Caco-2 (cell line): ENCODE results near the gene KRT9. TPM values are rescaled to one million over a fixed set of nuclear protein-coding genes. Genes with fewer than 3 reads are reported as not detected.
"Not testable (repeated sequence)": the region's sequence is repeated elsewhere in the genome, so short reads cannot be mapped to it uniquely, and the experiment has no call there.

Experiments
- BruUV-seq: library from RNA; stranded (reverse); fragments of 400-500 nt; replicated peaks from 2 replicates; lab custom pipeline; 2021; lab: Mats Ljungman, UMichigan
- CTCF ChIA-PET: fragments of 300-600 bp; sonication (Branson Sonifier 250); formaldehyde crosslinking; loops from one replicate; lab custom pipeline; 2022; ENCODE audit warnings: antibody characterized with exemption; lab: Charles Lee
- POLR2A ChIA-PET: fragments of 300-600 bp; sonication (Branson Sonifier 250); formaldehyde crosslinking; loops from one replicate; lab custom pipeline; 2022; ENCODE audit warnings: antibody characterized with exemption; lab: Charles Lee
- DNase-seq, 2 experiments: peaks; one replicate each; pipeline versions ENCODE4 v3.0.0 to v3.0.0-alpha.2; 2020 to 2022
- H3K27me3 ChIP-seq: replicated peaks from 2 replicates; pipeline ENCODE4 v1.6.0; 2011; ENCODE audit warnings: low read length; ENCODE audit not compliant: control insufficient read depth, insufficient read depth
- H3K36me3 ChIP-seq: 2 replicates; pipeline ENCODE4 v1.5.1; 2011; ENCODE audit warnings: low read length; ENCODE audit not compliant: control insufficient read depth, insufficient read depth
- H3K4me1 ChIP-seq: fragments of 250-450 bp; sonication (Bioruptor Pico); 2 replicates; pipeline ENCODE4 v1.5.1; 2020; ENCODE audit warnings: mild to moderate bottlenecking
- H3K4me3 ChIP-seq: 2 replicates; pipeline ENCODE4 v1.5.1; 2011; ENCODE audit warnings: low read depth, mild to moderate bottlenecking, control low read depth, low read length
- H3K9me3 ChIP-seq: fragments of 250-450 bp; sonication (Bioruptor Pico); 2 replicates; pipeline ENCODE4 v1.5.1; 2020; ENCODE audit warnings: mild to moderate bottlenecking, moderate library complexity
- H3K27ac Mint-ChIP-seq: one replicate; pipeline ENCODE4 v1.8.0; 2022; ENCODE audit warnings: mixed read lengths; ENCODE audit not compliant: unreplicated experiment
- H3K27me3 Mint-ChIP-seq: one replicate; pipeline ENCODE4 v1.8.0; 2022; ENCODE audit warnings: mixed read lengths; ENCODE audit not compliant: insufficient read depth, unreplicated experiment
- H3K36me3 Mint-ChIP-seq: one replicate; pipeline ENCODE4 v1.8.0; 2022; ENCODE audit warnings: mild to moderate bottlenecking, mixed read lengths; ENCODE audit not compliant: insufficient read depth, unreplicated experiment
- H3K4me1 Mint-ChIP-seq: one replicate; pipeline ENCODE4 v1.8.0; 2022; ENCODE audit warnings: low read depth, mixed read lengths; ENCODE audit not compliant: unreplicated experiment
- H3K4me3 Mint-ChIP-seq: one replicate; pipeline ENCODE4 v1.8.0; 2022; ENCODE audit warnings: mild to moderate bottlenecking, moderate library complexity, mixed read lengths; ENCODE audit not compliant: unreplicated experiment
- H3K9me3 Mint-ChIP-seq: one replicate; pipeline ENCODE4 v1.8.0; 2022; ENCODE audit warnings: mixed read lengths; ENCODE audit not compliant: unreplicated experiment
- CTCF ChIP-seq, 2 experiments: fragments of 200-600 bp in 1 of 2; IDR thresholded peaks; 1 replicate in 1 of 2; 2 replicates in 1 of 2; pipeline versions ENCODE4 v1.5.1 to v1.8.0; 2011 to 2022; ENCODE audit warnings: antibody characterized with exemption in 1 of 2, control low read depth in 1 of 2, inconsistent platforms in 1 of 2, low read depth in 1 of 2, low read length in 1 of 2, mild to moderate bottlenecking in 1 of 2, moderate library complexity in 1 of 2; ENCODE audit not compliant: insufficient read depth in 1 of 2, severe bottlenecking in 1 of 2, unreplicated experiment in 1 of 2
- intact Hi-C: fragments of 100-400 bp; cut with micrococcal nuclease; formaldehyde crosslinking; loops from one replicate; pipeline ENCODE4 v1.10.0; 2022; ENCODE audit not compliant: unreplicated experiment
- total RNA-seq: library from RNA; stranded (reverse); gene quantifications from 2 replicates; pipeline ENCODE4 v1.2.3, GENCODE V29; 2022

The KRT9 gene
- total RNA-seq, 1 experiment from 2014 or later, result not detected

- TF ChIP-seq CTCF (IDR thresholded peaks at IDR 0.05; ENCODE audit: insufficient read depth in 1 of 2, low read depth in 1 of 2, low read length in 1 of 2, severe bottlenecking in 1 of 2, unreplicated experiment in 1 of 2), result no peak
- peaks cover 68% of the 10 kb centered on the region for H3K4me1 ChIP-seq
- DNase-seq, result no peak
- Mint-ChIP-seq H3K4me3 (no peak overlapping the region), H3K27me3 (no peaks in the 10 kb centered on the region), H3K4me1 (peaks cover 57% of the 10 kb centered on the region), H3K36me3 (peaks cover 9% of the 10 kb centered on the region), H3K9me3 (peaks cover 19% of the 10 kb centered on the region), H3K27ac (peak overlapping the region; percentile 96)
- no peak overlapping the region for H3K4me3 ChIP-seq
- intact Hi-C loops, result no loop called here
- BruUV-seq, result no TSS peak
- no peaks in the 10 kb centered on the region for H3K36me3 ChIP-seq
- POLR2A ChIA-PET, result no interaction called here
- no peaks in the 10 kb centered on the region for H3K9me3 ChIP-seq
- CTCF ChIA-PET, result interaction anchor here (0.7 to 2.3 kb wide), 2 partner anchors 117 to 133 kb away, joined by 5 to 18 read pairs; no protein-coding TSS in a partner anchor
- no peaks in the 10 kb centered on the region for H3K27me3 ChIP-seq
Measured at GRCh38 chr17:41545829-41546410, 25.9 kb downstream of the KRT9 start.

- H3K27ac Mint-ChIP-seq, result peak overlapping the region; percentile 96
- H3K9me3 ChIP-seq, result no peaks in the 10 kb centered on the region
- TF ChIP-seq CTCF (IDR thresholded peaks at IDR 0.05; ENCODE audit: insufficient read depth in 1 of 2, low read depth in 1 of 2, low read length in 1 of 2, severe bottlenecking in 1 of 2, unreplicated experiment in 1 of 2), result no peak
- ChIA-PET POLR2A (interaction anchor here (1.0 to 1.5 kb wide), 5 partner anchors 9 to 104 kb away, joined by 4 to 31 read pairs (median 10); partner anchors contain the start of gene KRT19), CTCF (interaction anchor here (0.6 to 2.3 kb wide), 11 partner anchors 8 to 139 kb away, joined by 3 to 18 read pairs (median 5); partner anchors contain the start of genes KRT19 and KRT9)
- peaks cover 9% of the 10 kb centered on the region for H3K36me3 Mint-ChIP-seq
- H3K4me1 Mint-ChIP-seq, result peaks cover 62% of the 10 kb centered on the region
- no peaks in the 10 kb centered on the region for H3K27me3 Mint-ChIP-seq
- TSS peak; percentile 95 for BruUV-seq
- peaks cover 72% of the 10 kb centered on the region for H3K4me1 ChIP-seq
- peaks cover 19% of the 10 kb centered on the region for H3K9me3 Mint-ChIP-seq
- intact Hi-C loops, result loop anchor here (1.0 kb wide), 3 partner anchors 9 to 23 kb away; no protein-coding TSS in a partner anchor
- DNase-seq, result no peak
- H3K4me3 ChIP-seq, result no peak overlapping the region
- H3K4me3 Mint-ChIP-seq, result peak overlapping the region; percentile 63
- no peaks in the 10 kb centered on the region for H3K27me3 ChIP-seq
- H3K36me3 ChIP-seq, result no peaks in the 10 kb centered on the region
Measured at GRCh38 chr17:41544935-41545334, 26.9 kb downstream of the KRT9 start.

GRCh38 chr17:41544491-41544892 is 27.4 kb downstream of the KRT9 start:
- BruUV-seq, result no TSS peak
- Mint-ChIP-seq H3K4me3 (peak overlapping the region; percentile 63), H3K9me3 (peaks cover 19% of the 10 kb centered on the region), H3K27me3 (no peaks in the 10 kb centered on the region), H3K27ac (peak overlapping the region; percentile 96), H3K36me3 (peaks cover 9% of the 10 kb centered on the region), H3K4me1 (peaks cover 61% of the 10 kb centered on the region)
- H3K4me1 ChIP-seq, result peaks cover 70% of the 10 kb centered on the region
- POLR2A ChIA-PET, result interaction anchor here (0.5 to 1.5 kb wide), 7 partner anchors 9 to 144 kb away, joined by 3 to 31 read pairs (median 6); partner anchors contain the start of gene KRT19
- peak; percentile 78 to 89 for DNase-seq
- CTCF ChIA-PET, result interaction anchor here (0.6 to 2.3 kb wide), 10 partner anchors 8 to 138 kb away, joined by 3 to 18 read pairs (median 6); partner anchors contain the start of genes KRT19 and KRT9
- H3K27me3 ChIP-seq, result no peaks in the 10 kb centered on the region
- H3K36me3 ChIP-seq, result no peaks in the 10 kb centered on the region
- intact Hi-C loops, result loop anchor here (1.0 kb wide), 3 partner anchors 8 to 22 kb away; no protein-coding TSS in a partner anchor
- no peaks in the 10 kb centered on the region for H3K9me3 ChIP-seq
- H3K4me3 ChIP-seq, result no peak overlapping the region
- TF ChIP-seq CTCF (IDR thresholded peaks at IDR 0.05; ENCODE audit: insufficient read depth in 1 of 2, low read depth in 1 of 2, low read length in 1 of 2, severe bottlenecking in 1 of 2, unreplicated experiment in 1 of 2), result no peak

- H3K36me3 Mint-ChIP-seq, CTCF ChIA-PET, intact Hi-C loops, H3K36me3 ChIP-seq, H3K4me3 ChIP-seq, DNase-seq, H3K27me3 Mint-ChIP-seq, H3K9me3 ChIP-seq, H3K4me3 Mint-ChIP-seq, H3K27ac Mint-ChIP-seq, BruUV-seq, H3K27me3 ChIP-seq: not testable (repeated sequence)
- peaks cover 18% of the 10 kb centered on the region for H3K9me3 Mint-ChIP-seq
- POLR2A ChIA-PET, result interaction anchor here (1.4 kb wide), 1 partner anchor 13 kb away, joined by 3 read pairs; no protein-coding TSS in a partner anchor
- peaks cover 70% of the 10 kb centered on the region for H3K4me1 ChIP-seq
- H3K4me1 Mint-ChIP-seq, result peaks cover 64% of the 10 kb centered on the region
Measured at GRCh38 chr17:41542786-41543185, 29.1 kb downstream of the KRT9 start.
